GM21737 (cell line): ENCODE data around the gene MYLK2.

Experiments used
- ATAC-seq: cut with Tn5 transposase; IDR thresholded peaks from one replicate; pipeline ENCODE4 v1.9.1; 2021; ENCODE audit warnings: mild to moderate bottlenecking, moderate library complexity; ENCODE audit not compliant: unreplicated experiment

MYLK2 gene

DNA sequence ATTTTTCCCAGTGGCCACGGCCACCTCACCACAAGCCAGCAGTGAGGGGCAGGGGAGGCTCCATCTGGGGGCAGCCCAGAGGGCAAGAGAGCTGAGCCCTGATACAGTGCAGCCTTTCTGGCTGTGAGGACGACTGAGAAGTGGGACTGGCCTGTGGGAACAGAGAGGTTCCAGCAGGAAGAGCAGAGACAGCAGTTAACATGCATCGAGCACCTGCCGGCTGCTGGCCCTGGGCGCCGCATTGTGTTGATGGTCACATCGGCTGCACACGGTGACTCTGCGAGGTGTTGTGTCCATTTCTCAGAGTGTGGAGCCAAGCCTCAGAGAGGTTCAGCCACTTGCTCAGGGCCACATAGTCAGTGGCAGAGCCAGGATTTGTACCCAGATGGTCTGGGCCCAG, 16.4 kb downstream of the MYLK2 start:
- no peak for ATAC-seq

DNA sequence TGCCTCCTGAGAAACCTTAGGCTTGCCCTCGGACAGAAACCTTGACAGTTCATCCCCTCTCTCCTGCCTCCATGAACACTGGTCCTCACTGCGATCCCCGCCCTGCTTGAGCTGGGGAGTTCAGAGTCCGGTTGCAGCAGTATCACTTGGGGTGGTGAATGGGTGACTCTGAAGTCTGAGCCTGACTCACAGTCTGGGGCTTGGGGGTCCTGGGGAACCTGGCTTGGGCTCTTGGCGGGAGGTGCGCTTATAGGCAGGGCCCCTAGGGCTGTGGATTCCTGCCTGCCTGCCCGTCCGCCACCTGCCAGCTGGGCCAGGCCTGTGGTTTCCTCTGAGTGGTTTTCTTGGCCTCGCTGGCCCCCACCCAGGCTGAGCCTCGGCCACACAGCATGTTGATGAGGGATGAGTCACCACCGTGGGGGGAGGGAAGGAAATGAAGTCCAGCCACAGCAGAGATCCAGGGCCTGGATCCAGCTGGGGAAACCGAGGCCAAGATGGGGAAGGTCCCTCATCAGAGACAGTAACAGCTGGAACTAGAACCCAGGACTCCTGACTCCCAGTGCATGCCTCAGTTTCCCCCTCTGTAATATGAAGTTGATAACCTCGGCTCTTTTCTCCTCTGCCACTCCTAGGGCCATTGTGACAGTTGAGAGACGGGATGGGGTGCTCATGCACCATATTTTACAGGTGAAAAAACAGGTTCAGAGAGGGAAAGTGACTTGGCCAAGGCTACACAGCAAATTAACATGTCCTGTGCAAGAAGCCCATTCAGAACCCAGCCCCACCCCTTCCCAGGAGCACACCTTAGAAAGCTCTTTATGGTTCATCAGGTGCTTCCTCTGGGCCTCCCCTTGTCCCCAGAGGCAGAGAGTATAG, 17.1 kb downstream of the MYLK2 start:
- no peak for ATAC-seq

DNA sequence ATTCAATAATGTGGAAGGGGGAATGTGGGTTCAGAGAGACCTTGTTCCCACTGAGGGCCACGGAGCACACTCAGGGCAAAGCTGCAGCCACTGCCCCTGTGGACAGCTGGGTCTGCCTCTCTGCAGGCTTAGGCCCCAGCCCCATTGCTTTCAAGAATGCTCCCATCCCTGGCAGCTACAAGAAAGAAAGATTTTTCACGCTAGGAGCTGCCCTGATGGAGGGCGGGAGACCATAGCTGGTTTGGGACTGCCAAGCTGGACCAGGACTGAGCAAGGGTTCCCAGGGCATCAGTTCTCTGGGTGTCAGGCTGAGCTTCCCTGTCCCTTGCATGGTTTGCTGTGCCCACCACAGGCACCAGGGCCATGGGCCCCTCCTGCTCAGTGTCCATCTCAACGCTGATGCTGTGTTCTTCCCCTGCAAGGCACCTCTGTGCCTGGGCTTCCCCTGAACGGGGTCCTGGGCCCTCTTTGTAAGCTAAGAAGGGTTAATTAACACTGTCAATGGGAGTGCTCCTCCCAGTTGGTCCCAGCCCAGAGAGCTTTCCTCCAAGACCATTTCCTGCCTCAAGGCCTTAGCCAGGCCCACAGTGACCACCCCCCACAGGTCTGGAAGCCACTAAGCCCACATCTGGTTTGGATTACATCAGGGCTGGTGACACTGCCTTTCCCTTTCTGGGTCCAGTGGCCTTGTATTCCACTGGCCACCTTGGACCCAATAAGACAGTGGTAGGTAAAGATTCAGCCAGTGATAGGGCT, 17.9 kb downstream of the MYLK2 start:
- ATAC-seq: no peak

DNA sequence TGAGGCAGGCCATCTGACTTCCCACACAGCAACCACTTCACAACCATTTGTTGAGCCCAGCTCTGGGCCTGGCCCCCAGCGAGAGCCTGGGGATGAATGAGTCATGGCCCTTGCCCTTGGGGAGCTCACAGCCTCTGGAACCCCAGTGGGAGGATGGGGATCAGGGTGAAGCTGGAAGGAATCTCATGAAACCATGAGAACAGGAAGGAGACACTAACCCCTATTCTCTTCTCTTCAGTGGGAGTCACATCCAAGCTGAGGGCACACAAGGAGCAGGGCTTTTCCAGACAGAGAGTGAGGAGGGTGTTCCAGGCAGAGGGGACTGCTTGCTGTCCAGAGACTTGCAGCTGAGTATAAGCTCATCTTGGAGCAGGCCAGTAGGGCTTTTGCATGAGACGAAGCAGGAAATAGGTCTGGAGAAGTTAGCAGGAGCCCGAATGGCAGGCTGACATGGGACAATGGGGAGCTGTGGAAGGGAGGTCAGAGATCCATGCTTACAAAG, 18.8 kb downstream of the MYLK2 start:
- ATAC-seq: no peak

DNA sequence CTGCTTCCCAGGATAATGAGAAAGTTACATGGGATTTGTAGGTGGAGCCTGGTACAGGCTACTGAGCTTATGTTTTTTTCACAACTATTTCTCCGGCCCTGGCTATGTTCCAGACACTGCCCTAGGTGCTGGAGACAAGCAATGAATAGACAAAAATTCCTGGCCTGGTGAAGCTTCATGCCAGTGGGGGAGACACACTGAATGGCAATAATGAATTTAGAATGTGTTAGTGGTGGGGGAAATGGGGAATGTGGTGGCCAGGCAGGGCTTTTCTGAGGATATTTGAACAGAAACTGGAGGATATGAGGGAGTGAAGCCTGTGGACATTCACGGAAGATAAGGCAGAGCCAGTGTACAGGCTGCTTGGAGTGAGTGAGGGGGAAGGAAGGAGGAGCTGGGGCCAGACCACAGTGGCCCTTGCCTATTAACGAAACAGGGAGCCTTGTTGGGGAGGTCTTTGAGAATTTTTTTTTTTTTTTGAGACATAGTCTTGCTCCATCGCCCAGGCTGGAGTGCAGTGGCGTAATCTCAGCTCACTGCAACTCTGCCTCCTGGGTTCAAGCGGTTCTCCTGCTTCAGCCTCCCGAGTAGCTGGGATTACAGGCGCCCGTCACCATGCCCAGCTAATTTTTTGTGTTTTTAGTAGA, 19.6 kb downstream of the MYLK2 start:
- ATAC-seq: no peak

DNA sequence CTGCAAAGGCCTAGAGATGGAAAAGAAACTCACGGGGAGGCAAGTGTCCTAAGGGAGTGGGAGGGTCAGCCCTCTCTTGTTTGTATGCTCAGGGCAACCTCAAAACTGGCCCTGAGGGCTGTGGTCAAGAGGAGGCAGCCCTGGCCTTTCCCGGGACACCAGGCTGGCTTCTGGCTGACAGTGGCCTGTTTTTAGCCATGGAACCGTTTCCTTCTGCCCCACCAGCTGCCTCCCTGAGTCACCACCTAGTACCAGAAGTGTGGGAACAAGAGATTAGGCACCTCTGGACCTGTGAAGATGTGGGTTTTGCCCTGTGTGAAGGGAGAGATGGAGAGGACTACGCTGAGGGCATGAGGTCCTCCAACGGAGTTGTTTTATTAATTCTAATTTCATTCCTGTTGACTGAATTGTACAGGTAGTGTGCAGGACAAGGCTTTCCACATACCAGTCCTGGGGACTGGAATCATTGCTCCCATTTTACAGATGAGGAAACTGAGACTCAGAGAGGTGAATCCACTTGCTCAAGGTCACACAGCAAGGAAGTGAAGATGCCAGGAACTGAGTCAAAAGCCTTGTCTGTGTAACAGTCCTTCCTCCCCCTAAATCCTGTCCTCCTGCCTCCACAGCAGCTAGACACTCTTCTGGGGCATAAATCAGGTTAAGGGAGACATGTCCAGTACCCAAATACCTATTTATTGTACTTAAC, 20.8 kb downstream of the MYLK2 start:
- no peak for ATAC-seq

DNA sequence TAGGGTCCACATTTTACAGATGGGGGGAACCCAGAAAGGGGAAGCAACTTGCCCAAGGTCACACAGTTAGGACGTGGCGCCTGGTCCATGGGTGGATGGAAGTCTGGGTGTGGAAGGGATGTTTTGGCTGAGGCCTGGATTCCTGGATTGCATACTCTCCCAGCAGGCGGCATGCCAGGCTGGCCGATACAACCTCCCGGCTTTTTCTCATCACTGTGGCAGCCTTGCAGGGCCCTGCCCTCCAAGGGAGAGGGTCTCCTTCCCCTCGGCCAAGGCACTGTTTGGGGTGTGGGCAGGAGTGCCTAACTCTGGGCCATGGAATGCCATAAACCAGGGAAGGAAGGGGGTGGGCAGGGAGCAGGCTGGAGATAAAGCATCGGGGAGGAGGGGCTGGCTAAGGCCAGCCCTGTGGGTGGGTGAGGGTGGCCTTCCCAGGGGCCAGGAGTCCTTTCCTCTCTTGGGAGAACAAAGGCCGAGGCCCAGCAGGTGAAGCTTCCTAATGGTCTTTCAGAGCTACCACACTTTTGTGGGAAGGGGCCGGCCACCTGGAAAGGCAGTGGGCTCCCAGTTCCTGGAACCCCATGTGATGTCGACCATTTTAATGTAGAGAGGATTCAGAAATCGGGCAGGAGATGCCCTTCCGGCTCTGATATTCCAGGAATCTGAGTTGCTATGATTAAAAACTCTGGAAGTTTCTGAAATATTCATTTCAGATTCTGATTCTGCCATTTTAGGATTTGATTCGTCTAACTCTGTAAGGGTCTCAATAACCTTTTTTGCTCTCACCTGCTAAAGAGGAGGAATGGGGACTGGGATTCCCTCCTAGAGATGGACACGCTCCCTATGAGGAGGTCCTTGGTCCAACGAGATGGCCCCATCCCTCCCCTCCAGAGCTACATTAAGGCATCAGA, 22.0 kb downstream of the MYLK2 start:
- no peak for ATAC-seq

DNA sequence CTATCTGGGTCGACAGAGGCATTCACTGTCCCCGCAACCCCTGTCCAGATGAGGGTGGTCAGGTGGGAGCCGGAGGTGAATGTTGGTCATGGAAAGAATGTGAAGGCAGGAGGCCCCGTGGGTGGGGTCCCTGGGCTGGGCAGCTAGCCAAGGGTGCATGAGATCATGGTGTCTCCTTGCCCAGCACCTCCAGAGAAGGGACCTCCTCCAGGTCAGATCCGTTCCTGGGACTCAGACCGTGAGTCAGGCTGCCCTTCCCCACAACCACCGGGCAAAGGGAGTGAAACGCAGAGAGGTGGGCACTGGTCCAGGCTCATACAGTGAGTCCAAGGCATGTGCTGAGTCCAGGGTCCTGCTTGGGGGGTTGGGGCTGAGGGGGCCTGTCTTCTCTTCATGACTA, 22.8 kb downstream of the MYLK2 start:
- no peak for ATAC-seq

DNA sequence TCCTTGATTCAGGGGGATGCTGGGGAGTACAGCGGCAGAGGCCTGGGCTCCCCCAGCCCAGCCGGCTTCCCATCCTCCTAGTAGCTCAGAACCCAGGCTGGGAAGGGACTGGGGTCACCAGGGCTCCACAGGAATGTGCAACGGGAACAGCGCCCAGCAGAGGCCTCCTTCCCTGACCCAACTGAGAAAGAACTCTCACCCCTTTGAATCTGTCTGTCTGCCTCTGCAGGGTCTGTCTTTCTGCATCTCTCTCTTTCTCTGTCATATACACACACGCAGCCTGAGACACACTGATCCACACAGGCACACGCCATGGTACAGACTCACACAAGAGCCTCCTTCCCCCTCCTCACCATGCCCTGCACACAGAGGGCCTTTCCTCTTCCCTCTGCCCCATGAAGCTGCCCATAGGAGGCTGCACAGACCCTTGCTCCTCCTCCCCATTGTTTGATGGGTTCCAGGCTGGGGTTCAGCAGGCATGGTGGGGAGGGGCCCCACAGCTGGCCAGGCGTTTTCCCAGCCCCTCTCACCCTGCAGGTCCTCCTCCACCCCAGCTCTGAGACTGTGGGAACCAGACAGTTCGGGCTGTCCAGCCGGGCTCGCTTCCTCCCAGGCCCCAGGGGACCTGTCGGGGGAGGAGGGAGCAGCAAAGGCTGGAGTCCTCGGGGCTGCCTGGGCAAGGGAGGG, 23.5 kb downstream of the MYLK2 start:
- no peak for ATAC-seq

DNA sequence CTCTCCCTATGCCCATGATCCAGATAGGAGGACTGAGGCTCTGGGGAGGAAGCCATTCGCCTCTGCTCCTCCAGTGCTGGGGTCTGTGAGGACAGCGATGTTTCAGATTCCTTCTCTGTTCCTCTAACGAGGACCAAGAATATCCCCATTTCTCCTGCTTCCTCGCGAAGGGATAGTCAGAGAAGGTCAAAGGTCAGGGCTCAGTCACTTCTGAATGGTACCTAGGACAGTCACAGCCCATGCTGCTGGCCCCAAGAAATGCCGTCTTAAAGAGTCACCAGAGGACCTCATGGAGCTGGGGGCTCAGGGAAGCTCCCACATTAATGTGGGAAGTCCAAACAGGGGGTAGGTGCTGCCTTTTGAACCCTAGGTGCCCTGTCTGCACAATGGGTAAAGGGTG, 24.1 kb downstream of the MYLK2 start:
- no peak for ATAC-seq

DNA sequence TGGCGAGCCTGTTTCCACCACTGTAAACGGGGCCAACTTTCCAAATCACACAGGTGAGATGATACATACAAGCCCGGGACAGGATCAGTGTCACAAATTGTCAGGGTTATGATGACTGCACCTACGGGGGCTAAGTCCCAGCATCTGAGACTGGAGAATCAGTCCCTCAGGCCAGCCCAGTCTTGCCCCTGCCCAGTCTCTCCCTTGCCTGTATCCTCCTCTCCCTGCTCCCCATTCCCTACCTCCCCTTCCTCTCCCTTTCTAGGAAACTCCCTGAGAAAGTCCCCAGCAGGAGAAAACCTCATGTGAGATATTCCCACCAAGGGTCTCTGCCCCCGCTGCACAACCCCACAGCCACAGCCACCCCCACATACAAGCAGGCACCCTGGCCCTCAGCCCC, 24.7 kb downstream of the MYLK2 start:
- no peak for ATAC-seq

DNA sequence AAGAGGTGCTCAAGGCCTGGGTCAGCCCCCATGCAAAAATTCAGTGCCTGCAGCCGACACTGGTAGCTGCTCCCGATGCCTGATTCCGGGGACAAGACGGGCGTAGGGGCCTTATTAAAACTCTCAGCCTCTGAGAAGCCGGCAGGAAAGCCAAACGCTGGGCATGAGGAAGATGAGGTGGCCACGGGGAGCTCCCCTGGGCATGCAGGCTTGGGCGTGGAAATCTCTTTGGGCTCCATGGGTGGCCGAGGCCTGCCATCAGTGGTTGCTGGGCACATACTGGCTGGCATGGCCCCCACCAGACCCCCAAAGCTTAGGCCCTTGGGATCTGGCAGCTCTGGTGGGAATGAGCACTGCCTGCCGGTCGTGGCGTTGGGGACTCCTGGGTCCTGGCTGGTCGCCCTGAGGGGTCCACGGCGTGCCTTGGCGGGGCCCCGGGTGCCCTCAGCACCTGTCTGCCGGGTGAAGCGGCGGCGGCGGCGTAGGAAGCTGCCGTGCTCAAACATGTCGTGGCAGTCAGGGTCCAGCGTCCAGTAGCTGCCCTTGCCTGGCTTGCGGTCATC, 25.7 kb downstream of the MYLK2 start:
- no peak for ATAC-seq

DNA sequence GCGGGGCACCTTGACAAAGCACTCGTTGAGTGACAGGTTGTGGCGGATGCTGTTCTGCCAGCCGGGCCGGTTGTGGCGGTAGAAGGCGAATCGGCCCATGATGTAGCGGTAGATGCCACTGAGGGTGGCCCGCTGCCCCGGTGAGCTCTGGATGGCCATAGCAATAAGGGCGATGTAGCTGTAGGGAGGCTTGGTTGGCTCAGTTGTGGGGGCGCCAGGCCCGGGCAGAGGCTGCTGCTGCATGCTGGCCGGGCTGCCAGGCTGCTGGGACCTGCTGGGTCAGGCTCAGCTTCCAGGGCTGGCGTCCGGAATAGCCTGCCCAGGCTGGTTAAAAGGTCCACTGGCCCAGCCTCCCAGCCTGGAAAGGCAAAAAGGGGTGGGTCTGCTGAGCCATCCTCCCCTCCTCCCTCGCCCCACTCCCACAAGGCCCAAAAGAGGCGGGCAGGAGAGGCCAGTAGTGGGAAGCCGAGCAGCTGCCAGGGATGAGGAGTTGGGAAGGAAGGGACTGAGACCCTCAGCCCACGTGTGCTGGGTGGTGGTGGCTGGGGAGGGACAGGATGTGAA, 26.2 kb downstream of the MYLK2 start, which contains the start of gene FOXS1:
TSS of gene FOXS1 (minus strand) at position 305 of the 564 bp plus-strand sequence. CDS start at position 243, 62 bp downstream.
- ATAC-seq: no peak

DNA sequence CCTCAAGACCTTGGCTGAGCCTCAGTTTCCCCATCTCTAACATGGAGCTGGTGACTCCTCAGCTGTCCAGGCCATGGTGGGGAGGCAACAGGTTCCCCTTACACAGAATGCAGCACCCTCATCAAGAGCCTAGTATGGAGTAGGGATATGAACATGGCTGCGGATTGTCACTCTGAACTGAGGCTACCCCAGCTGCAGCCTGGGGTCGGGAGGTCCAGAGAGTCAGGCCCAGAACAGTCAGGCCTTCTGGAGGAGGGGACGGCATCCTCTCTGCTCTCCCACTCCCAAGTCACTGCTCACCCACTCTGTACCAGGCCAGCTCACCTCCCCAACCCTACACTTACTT, 27.6 kb downstream of the MYLK2 start:
- ATAC-seq: no peak

DNA sequence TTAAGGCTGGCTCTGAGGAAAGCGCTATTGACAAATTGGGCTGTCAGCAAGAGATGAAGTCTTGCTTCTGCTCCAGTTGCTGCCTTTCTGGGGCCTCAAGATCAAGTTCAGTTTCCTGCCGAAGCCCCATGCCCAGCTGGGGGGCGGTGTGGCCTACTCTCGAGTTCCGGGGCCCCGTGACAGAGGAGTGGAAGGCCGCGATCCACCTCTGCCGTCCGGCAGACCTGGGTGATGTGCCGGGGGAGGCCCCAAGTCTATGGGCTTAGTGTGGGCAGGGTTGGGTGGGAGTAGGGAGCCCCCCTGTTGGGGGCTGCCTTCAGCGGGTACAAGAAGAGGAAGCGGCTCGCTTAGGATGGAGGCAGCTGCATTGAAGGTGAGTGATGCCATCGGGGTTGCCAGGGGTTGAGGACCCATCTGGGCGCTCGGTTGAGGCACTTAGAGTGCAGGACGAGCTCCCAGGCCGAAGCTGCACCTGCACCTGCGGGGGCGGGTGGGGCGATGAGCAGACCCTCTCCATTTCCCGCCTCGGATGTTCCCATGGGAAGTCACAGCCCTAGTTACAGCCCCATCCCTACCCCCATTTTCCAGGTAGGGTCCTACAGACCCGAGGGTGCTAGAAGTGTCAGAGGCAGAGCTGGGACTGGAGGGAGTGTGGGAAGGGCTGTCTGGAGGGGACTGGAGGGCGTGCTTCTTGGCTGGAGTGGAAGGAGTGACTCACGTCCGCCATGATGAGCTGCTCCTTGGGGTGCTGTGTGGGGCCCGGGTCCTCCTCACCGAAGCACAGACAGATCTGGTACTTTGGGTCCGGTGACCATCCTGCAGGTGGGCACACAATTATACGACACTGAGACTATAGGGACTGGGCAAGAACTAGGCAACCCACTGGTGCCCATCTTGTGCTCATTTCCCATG, 29.2 kb downstream of the MYLK2 start:
- ATAC-seq: no peak

DNA sequence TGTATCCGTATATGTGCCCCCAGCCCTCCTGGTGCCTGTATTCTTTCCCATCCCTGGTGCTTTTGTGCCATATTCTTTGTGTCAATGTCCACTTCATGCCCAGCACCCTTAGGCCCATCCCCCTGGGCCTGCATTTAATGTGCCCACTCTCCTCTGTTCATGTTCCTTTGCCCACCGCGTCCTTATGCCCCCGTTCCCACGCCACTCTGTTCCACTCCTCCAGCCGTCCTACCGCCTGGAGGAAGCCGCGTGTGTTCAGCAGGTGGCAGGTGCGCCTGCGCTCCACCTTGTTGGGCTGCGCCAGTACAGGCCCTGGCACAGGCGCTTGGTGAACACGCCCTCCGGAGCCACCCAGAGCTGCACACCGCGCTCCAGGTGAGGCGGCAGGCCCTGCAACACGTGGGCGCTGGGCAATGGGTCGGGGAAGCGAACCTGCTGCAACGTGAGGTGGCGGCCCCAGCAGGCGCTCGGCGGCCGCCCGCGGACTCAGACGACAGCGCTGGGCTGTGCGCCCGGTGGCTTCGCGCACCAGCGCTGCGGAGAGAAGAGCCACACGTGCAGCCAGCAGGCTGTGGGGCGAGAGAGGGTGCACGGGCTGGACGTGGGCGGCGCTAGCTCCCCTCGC, 30.3 kb downstream of the MYLK2 start:
- ATAC-seq: no peak
